HG03045 (cell line): ENCODE measurements around the gene HADHA.

Experiments used
- ATAC-seq: cut with Tn5 transposase; IDR thresholded peaks from one replicate; pipeline ENCODE4 v1.9.1; 2021; ENCODE audit warnings: mild to moderate bottlenecking, moderate library complexity; ENCODE audit not compliant: unreplicated experiment

The HADHA gene

GRCh38 chr2:26144953-26145680 lies 99.3 kb downstream of the HADHA start:
- ATAC-seq, result no peak

- no peak for ATAC-seq
These were observed 100.4 kb downstream of the HADHA start for GRCh38 chr2:26144031-26144430.

- no peak for ATAC-seq
These were observed 103.2 kb downstream of the HADHA start for GRCh38 chr2:26141145-26141769.
